Neural progenitor cell (in vitro differentiated cells): ENCODE measurements around the gene NUFIP1.

Source experiments
- EZH2 ChIP-seq: fragments of 200-600 bp; sonication (generic); IDR thresholded peaks from 2 replicates; pipeline ENCODE4 v1.6.1; 2017; ENCODE audit warnings: antibody characterized with exemption, mild to moderate bottlenecking, moderate library complexity
- EZH2phosphoT487 ChIP-seq: fragments of 200-600 bp; sonication (generic); IDR thresholded peaks from 2 replicates; pipeline ENCODE4 v1.6.1; 2017; ENCODE audit warnings: antibody characterized with exemption
- TF ChIP-seq, protein P1 (sequence below): fragments of 200-600 bp; sonication (generic); IDR thresholded peaks from 2 replicates; pipeline ENCODE4 v1.5.1; 2017; ENCODE audit warnings: antibody characterized with exemption, mild to moderate bottlenecking

DNA sequence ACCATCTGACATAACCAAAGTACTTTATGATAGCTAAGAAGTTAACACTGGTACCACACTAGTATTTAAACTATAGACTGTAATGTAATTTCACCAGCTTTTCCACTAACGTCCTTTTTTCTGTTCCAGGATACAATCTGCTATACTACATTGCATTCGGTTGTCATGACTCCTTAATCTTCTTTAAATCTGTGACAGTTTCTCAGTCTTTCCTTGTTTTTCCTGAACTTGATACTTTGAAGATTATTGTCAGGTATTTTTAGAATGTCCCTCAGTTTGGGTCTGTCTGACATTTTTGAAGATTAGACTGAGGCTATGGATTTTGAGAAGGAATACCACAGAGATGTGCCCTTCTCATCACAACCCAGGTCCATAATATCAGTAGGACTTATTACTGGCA is 36.6 kb downstream of the NUFIP1 start:
- TF ChIP-seq, protein P1, sequence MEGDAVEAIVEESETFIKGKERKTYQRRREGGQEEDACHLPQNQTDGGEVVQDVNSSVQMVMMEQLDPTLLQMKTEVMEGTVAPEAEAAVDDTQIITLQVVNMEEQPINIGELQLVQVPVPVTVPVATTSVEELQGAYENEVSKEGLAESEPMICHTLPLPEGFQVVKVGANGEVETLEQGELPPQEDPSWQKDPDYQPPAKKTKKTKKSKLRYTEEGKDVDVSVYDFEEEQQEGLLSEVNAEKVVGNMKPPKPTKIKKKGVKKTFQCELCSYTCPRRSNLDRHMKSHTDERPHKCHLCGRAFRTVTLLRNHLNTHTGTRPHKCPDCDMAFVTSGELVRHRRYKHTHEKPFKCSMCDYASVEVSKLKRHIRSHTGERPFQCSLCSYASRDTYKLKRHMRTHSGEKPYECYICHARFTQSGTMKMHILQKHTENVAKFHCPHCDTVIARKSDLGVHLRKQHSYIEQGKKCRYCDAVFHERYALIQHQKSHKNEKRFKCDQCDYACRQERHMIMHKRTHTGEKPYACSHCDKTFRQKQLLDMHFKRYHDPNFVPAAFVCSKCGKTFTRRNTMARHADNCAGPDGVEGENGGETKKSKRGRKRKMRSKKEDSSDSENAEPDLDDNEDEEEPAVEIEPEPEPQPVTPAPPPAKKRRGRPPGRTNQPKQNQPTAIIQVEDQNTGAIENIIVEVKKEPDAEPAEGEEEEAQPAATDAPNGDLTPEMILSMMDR: no peak
- TF ChIP-seq EZH2phosphoT487 (no peak), EZH2 (no peak)
